Trophoblast cell (in vitro differentiated cells and primary cell): ENCODE results near the gene MEF2D.
A peak's percentile ranks its signal among the peaks of the same experiment; 100 is the strongest.

ENCODE experiments used
- DNase-seq, 2 donors: peaks; one replicate each; pipeline ENCODE4 v3.0.0-alpha.2; 2016
- H2AFZ ChIP-seq: 2 replicates; pipeline ENCODE4 v1.6.1; 2013; ENCODE audit warnings: low read length, moderate library complexity, mild to moderate bottlenecking; ENCODE audit not compliant: insufficient read depth, poor library complexity
- H2AK5ac ChIP-seq: 2 replicates; pipeline ENCODE4 v1.6.1; 2013; ENCODE audit warnings: mild to moderate bottlenecking, low read length
- H2BK120ac ChIP-seq: 2 replicates; pipeline ENCODE4 v1.6.1; 2013; ENCODE audit warnings: low read length, mild to moderate bottlenecking, moderate library complexity; ENCODE audit not compliant: insufficient read depth, poor library complexity
- H2BK12ac ChIP-seq: 2 replicates; pipeline ENCODE4 v1.6.1; 2013; ENCODE audit warnings: mild to moderate bottlenecking, low read length, moderate library complexity
- H2BK5ac ChIP-seq: 2 replicates; pipeline ENCODE4 v1.6.1; 2013; ENCODE audit warnings: low read length, low read depth, moderate library complexity, mild to moderate bottlenecking; ENCODE audit not compliant: poor library complexity
- H3K14ac ChIP-seq: 2 replicates; pipeline ENCODE4 v1.6.1; 2013; ENCODE audit warnings: mild to moderate bottlenecking, low read length
- H3K18ac ChIP-seq: 2 replicates; pipeline ENCODE4 v1.6.1; 2013; ENCODE audit warnings: mild to moderate bottlenecking, low read length
- H3K23ac ChIP-seq: 2 replicates; pipeline ENCODE4 v1.6.1; 2013; ENCODE audit warnings: low read length
- H3K27ac ChIP-seq: 2 replicates; pipeline ENCODE4 v1.5.1; 2013; ENCODE audit warnings: low read depth, mild to moderate bottlenecking, inconsistent platforms, low read length, moderate library complexity
- H3K27me3 ChIP-seq: 2 replicates; pipeline ENCODE4 v1.6.1; 2013; ENCODE audit warnings: inconsistent platforms, mild to moderate bottlenecking, low read length, moderate library complexity; ENCODE audit not compliant: insufficient read depth
- H3K36me3 ChIP-seq, 2 experiments: 1 replicate in 1 of 2; 2 replicates in 1 of 2; pipeline ENCODE4 v1.6.1; 2013; ENCODE audit warnings: low read length in 2 of 2, mild to moderate bottlenecking in 2 of 2, moderate library complexity in 1 of 2; ENCODE audit not compliant: insufficient read depth in 2 of 2, control insufficient read depth in 1 of 2
- H3K4ac ChIP-seq: 2 replicates; pipeline ENCODE4 v1.6.1; 2013; ENCODE audit warnings: low read depth, mild to moderate bottlenecking, low read length, moderate library complexity
- H3K4me1 ChIP-seq, 2 experiments: 1 replicate in 1 of 2; 2 replicates in 1 of 2; pipeline ENCODE4 v1.6.1; 2013; ENCODE audit warnings: low read length in 2 of 2, mild to moderate bottlenecking in 2 of 2, moderate library complexity in 1 of 2; ENCODE audit not compliant: insufficient read depth in 2 of 2, control insufficient read depth in 1 of 2
- H3K4me2 ChIP-seq: 2 replicates; pipeline ENCODE4 v1.6.1; 2013; ENCODE audit warnings: inconsistent platforms, mild to moderate bottlenecking, low read length, moderate library complexity
- H3K4me3 ChIP-seq: 2 replicates; pipeline ENCODE4 v1.5.1; 2013; ENCODE audit warnings: mild to moderate bottlenecking, low read depth, low read length, inconsistent platforms
- H3K79me1 ChIP-seq: one replicate; pipeline ENCODE4 v1.6.1; 2013; ENCODE audit warnings: low read length
- H3K79me2 ChIP-seq: 2 replicates; pipeline ENCODE4 v1.6.1; 2013; ENCODE audit warnings: low read length, mild to moderate bottlenecking; ENCODE audit not compliant: control insufficient read depth, insufficient read depth, poor library complexity
- H3K9ac ChIP-seq: 2 replicates; pipeline ENCODE4 v1.6.1; 2013; ENCODE audit warnings: mild to moderate bottlenecking, low read length
- H3K9me3 ChIP-seq: 2 replicates; pipeline ENCODE4 v1.6.1; 2013; ENCODE audit warnings: low read depth, mild to moderate bottlenecking, control low read depth, inconsistent platforms, low read length; ENCODE audit not compliant: insufficient read depth
- H4K12ac ChIP-seq: 2 replicates; pipeline ENCODE4 v1.6.1; 2013; ENCODE audit warnings: low read depth, mild to moderate bottlenecking, low read length, moderate library complexity
- H4K8ac ChIP-seq: 2 replicates; pipeline ENCODE4 v1.6.1; 2013; ENCODE audit warnings: low read depth, mild to moderate bottlenecking, low read length, moderate library complexity
- H4K91ac ChIP-seq: one replicate; pipeline ENCODE4 v1.6.1; 2013; ENCODE audit warnings: low read depth, mild to moderate bottlenecking, low read length, moderate library complexity
- WGBS: extraction: QIAGEN DNeasy Blood & Tissue Kit; methylation state at CpG from one replicate; pipeline ENCODE4 v1.1.7; 2013; ENCODE audit warnings: missing lambda C conversion rate; ENCODE audit not compliant: insufficient read length, insufficient coverage; ENCODE audit errors: extremely low coverage; 5-methylcytosine and 5-hydroxymethylcytosine counted together

MEF2D gene

GRCh38 chr1:156543066-156543465 is 42.5 kb upstream of the MEF2D start:
- Histone ChIP-seq H4K12ac (no peak overlapping the region), H3K27me3 (no peaks in the 10 kb centered on the region), H3K79me2 (no peaks in the 10 kb centered on the region), H3K79me1 (peaks cover 6% of the 10 kb centered on the region), H3K9me3 (no peaks in the 10 kb centered on the region), H4K91ac (no peak overlapping the region), H3K36me3 (peaks cover 36 to 47% of the 10 kb centered on the region in 2 experiments), H2AFZ (no peak overlapping the region), H3K4me3 (no peak overlapping the region), H3K9ac (no peak overlapping the region), H2AK5ac (no peak overlapping the region), H3K14ac (no peak overlapping the region), H3K4ac (no peak overlapping the region), H3K27ac (peak overlapping the region; percentile 66), H3K23ac (no peak overlapping the region), H4K8ac (no peak overlapping the region), H3K4me1 (peaks cover 17 to 25% of the 10 kb centered on the region in 2 experiments), H2BK12ac (no peak overlapping the region), H3K4me2 (peak overlapping the region; percentile 11), H2BK5ac (peak overlapping the region; percentile 4), H3K18ac (no peak overlapping the region), H2BK120ac (no peak overlapping the region)
- DNase-seq = peak in 1 of 2 donors; percentile 66
- WGBS = no CpG with 5 or more reads among the region's 1 CpG

- Histone ChIP-seq H3K79me1 (peaks cover 6% of the 10 kb centered on the region), H2BK12ac (peak overlapping the region; percentile 23), H2BK5ac (no peak overlapping the region), H3K18ac (no peak overlapping the region), H2AFZ (no peak overlapping the region), H4K12ac (no peak overlapping the region), H3K23ac (no peak overlapping the region), H2AK5ac (no peak overlapping the region), H2BK120ac (peak overlapping the region; percentile 14), H3K9ac (no peak overlapping the region), H3K27me3 (no peaks in the 10 kb centered on the region), H4K91ac (peak overlapping the region; percentile 31), H3K14ac (no peak overlapping the region), H3K4me3 (no peak overlapping the region), H3K9me3 (no peaks in the 10 kb centered on the region), H3K4me1 (peaks cover 15 to 25% of the 10 kb centered on the region in 2 experiments), H3K4me2 (no peak overlapping the region), H3K79me2 (no peaks in the 10 kb centered on the region), H3K4ac (no peak overlapping the region), H3K36me3 (peaks cover 36 to 46% of the 10 kb centered on the region in 2 experiments), H4K8ac (no peak overlapping the region), H3K27ac (no peak overlapping the region)
- no CpG with 5 or more reads among the region's 2 CpGs for WGBS
- DNase-seq = no peak
Observed at GRCh38 chr1:156540955-156541354, 40.4 kb upstream of the MEF2D start.

- Histone ChIP-seq H4K91ac (no peak overlapping the region), H2BK120ac (no peak overlapping the region), H3K4me1 (peaks cover 15 to 23% of the 10 kb centered on the region in 2 experiments), H2AK5ac (no peak overlapping the region), H3K4ac (no peak overlapping the region), H3K4me3 (no peak overlapping the region), H3K14ac (no peak overlapping the region), H3K4me2 (no peak overlapping the region), H2AFZ (no peak overlapping the region), H3K36me3 (peaks cover 43 to 52% of the 10 kb centered on the region in 2 experiments), H4K8ac (no peak overlapping the region), H3K79me1 (peaks cover 6% of the 10 kb centered on the region), H2BK5ac (no peak overlapping the region), H3K27me3 (no peaks in the 10 kb centered on the region), H2BK12ac (no peak overlapping the region), H3K23ac (no peak overlapping the region), H3K9me3 (no peaks in the 10 kb centered on the region), H3K9ac (no peak overlapping the region), H3K27ac (no peak overlapping the region), H3K79me2 (no peaks in the 10 kb centered on the region), H3K18ac (no peak overlapping the region), H4K12ac (no peak overlapping the region)
- DNase-seq = no peak
- no CpG with 5 or more reads among the region's 4 CpGs for WGBS
Observed at GRCh38 chr1:156539818-156540355, 39.3 kb upstream of the MEF2D start.

GRCh38 chr1:156538711-156539440 is 38.3 kb upstream of the MEF2D start:
- no peak overlapping the region for H3K14ac ChIP-seq
- H3K79me2 ChIP-seq = no peaks in the 10 kb centered on the region
- H3K4me1 ChIP-seq = peaks cover 9 to 14% of the 10 kb centered on the region in 2 experiments
- no peak overlapping the region for H3K18ac ChIP-seq
- no peak overlapping the region for H3K27ac ChIP-seq
- H2BK12ac ChIP-seq = no peak overlapping the region
- H3K79me1 ChIP-seq = peaks cover 5% of the 10 kb centered on the region
- no peak overlapping the region for H4K8ac ChIP-seq
- H3K36me3 ChIP-seq = peaks cover 50 to 60% of the 10 kb centered on the region in 2 experiments
- H3K4me2 ChIP-seq = no peak overlapping the region
- no peak overlapping the region for H2AFZ ChIP-seq
- no peak overlapping the region for H3K4me3 ChIP-seq
- H2AK5ac ChIP-seq = no peak overlapping the region
- H4K91ac ChIP-seq = no peak overlapping the region
- H3K4ac ChIP-seq = no peak overlapping the region
- no peak overlapping the region for H2BK120ac ChIP-seq
- H3K27me3 ChIP-seq = no peaks in the 10 kb centered on the region
- WGBS = no CpG with 5 or more reads among the region's 10 CpGs
- DNase-seq = no peak
- no peak overlapping the region for H3K9ac ChIP-seq
- no peak overlapping the region for H2BK5ac ChIP-seq
- H3K9me3 ChIP-seq = no peaks in the 10 kb centered on the region
- H3K23ac ChIP-seq = no peak overlapping the region
- H4K12ac ChIP-seq = no peak overlapping the region
